Gastrocnemius medialis (tissue), 4 donors: ENCODE measurements around the gene C17orf67. TPM values are rescaled to one million over a fixed set of nuclear protein-coding genes. Genes with fewer than 3 reads are reported as not detected.

Source experiments
- ATAC-seq, 2 donors: fragments of 150-250 bp; one replicate each; pipeline ENCODE4 v1.9.1; 2016
- DNase-seq, 2 donors: peaks; one replicate each; pipeline ENCODE4 v3.0.0-alpha.2; 2019
- H3K27ac ChIP-seq, 4 donors: fragments of 200-600 bp; sonication (generic); 1 replicate in 1 of 4; 2 replicates in 3 of 4; pipeline ENCODE4 v1.5.1; 2016 to 2018; ENCODE audit warnings: mild to moderate bottlenecking in 2 of 4, moderate library complexity in 1 of 4
- H3K27me3 ChIP-seq, 3 donors: fragments of 200-600 bp; sonication (generic) in 2 of 3; 1 replicate in 1 of 3; 2 replicates in 2 of 3; pipeline versions ENCODE4 v1.5.1 to v1.6.0; 2016 to 2019; ENCODE audit warnings: mild to moderate bottlenecking in 1 of 3, moderate library complexity in 1 of 3
- H3K36me3 ChIP-seq, 2 donors: fragments of 200-600 bp; sonication (generic) in 1 of 2; one replicate each; pipeline ENCODE4 v1.5.1; 2017 to 2018
- H3K4me1 ChIP-seq, 2 donors: fragments of 200-600 bp; sonication (generic) in 1 of 2; one replicate each; pipeline ENCODE4 v1.5.1; 2016 to 2017; ENCODE audit warnings: mild to moderate bottlenecking in 2 of 2
- H3K4me3 ChIP-seq, 4 donors: fragments of 200-600 bp; sonication (generic) in 3 of 4; 1 replicate in 1 of 4; 2 replicates in 3 of 4; pipeline ENCODE4 v1.5.1; 2016 to 2019; ENCODE audit warnings: mild to moderate bottlenecking in 2 of 4
- H3K9me3 ChIP-seq, 3 donors: fragments of 200-600 bp; sonication (generic) in 2 of 3; 1 replicate in 1 of 3; 2 replicates in 2 of 3; pipeline ENCODE4 v1.5.1; 2016 to 2019
- POLR2A ChIP-seq, 2 donors: fragments of 450-650 bp; IDR thresholded peaks; one replicate each; pipeline ENCODE4 v1.6.1; 2017; ENCODE audit warnings: antibody characterized with exemption in 2 of 2, mild to moderate bottlenecking in 2 of 2, moderate library complexity in 2 of 2
- in situ Hi-C, 4 donors: fragments of 200-750 bp; cut with MboI; loops; one replicate each; pipeline versions ENCODE4 v1.15.0 to v1.8.0; 2017; ENCODE audit warnings: low sequenced_read_pairs in 4 of 4
- intact Hi-C: fragments of 100-400 bp; cut with DNase I; formaldehyde crosslinking; loops from one replicate; pipeline ENCODE4 v1.15.1; 2023; ENCODE audit warnings: low total_unique reads
- total RNA-seq, 4 donors: library from RNA; depleted of rRNA; stranded (reverse); fragments of >200 nt; gene quantifications; one replicate each; pipeline versions ENCODE4 v1.1.0 to v1.2.3, GENCODE V29; 2016
- TF ChIP-seq, protein P1 (sequence below), 5 experiments: fragments of 450-650 bp in 3 of 5; fragments of 200-600 bp in 2 of 5; sonication (generic) in 2 of 5; IDR thresholded peaks in 4 of 5; conservative IDR thresholded peaks in 1 of 5; 1 replicate in 4 of 5; 2 replicates in 1 of 5; pipeline ENCODE4 v1.5.1; 2016 to 2019; ENCODE audit warnings: antibody characterized with exemption in 5 of 5, mild to moderate bottlenecking in 3 of 5, moderate library complexity in 3 of 5

C17orf67 gene
- total RNA-seq, 4 donors from 2014 or later: 0.16 TPM; not detected in 3

- peaks cover 0 to 2% of the 10 kb centered on the region in 2 donors for H3K4me1 ChIP-seq
- no peaks in the 10 kb centered on the region for H3K27me3 ChIP-seq
- ATAC-seq (no peak), DNase-seq (no peak)
- intact Hi-C loops: no loop called here
- no peaks in the 10 kb centered on the region for H3K9me3 ChIP-seq
- TF ChIP-seq POLR2A (IDR thresholded peaks at IDR 0.05): no peak
- TF ChIP-seq, protein P1, sequence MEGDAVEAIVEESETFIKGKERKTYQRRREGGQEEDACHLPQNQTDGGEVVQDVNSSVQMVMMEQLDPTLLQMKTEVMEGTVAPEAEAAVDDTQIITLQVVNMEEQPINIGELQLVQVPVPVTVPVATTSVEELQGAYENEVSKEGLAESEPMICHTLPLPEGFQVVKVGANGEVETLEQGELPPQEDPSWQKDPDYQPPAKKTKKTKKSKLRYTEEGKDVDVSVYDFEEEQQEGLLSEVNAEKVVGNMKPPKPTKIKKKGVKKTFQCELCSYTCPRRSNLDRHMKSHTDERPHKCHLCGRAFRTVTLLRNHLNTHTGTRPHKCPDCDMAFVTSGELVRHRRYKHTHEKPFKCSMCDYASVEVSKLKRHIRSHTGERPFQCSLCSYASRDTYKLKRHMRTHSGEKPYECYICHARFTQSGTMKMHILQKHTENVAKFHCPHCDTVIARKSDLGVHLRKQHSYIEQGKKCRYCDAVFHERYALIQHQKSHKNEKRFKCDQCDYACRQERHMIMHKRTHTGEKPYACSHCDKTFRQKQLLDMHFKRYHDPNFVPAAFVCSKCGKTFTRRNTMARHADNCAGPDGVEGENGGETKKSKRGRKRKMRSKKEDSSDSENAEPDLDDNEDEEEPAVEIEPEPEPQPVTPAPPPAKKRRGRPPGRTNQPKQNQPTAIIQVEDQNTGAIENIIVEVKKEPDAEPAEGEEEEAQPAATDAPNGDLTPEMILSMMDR (IDR thresholded peaks at IDR 0.05 in 4 of 5, conservative IDR thresholded peaks at IDR 0.05 in 1 of 5): no peak
- H3K4me3 ChIP-seq: no peak overlapping the region
- H3K27ac ChIP-seq: no peak overlapping the region
- H3K36me3 ChIP-seq: no peaks in the 10 kb centered on the region
- in situ Hi-C loops: no loop called here
These were observed 8.9 kb upstream of the C17orf67 start for GRCh38 chr17:56842577-56842976.

- intact Hi-C loops (loop anchor here (10.0 kb wide), 1 partner anchor 266 kb away; no protein-coding TSS in a partner anchor), in situ Hi-C loops (no loop called here)
- Histone ChIP-seq H3K27ac (no peak overlapping the region), H3K36me3 (no peaks in the 10 kb centered on the region), H3K27me3 (no peaks in the 10 kb centered on the region), H3K9me3 (no peaks in the 10 kb centered on the region), H3K4me3 (no peak overlapping the region), H3K4me1 (peaks cover 2 to 3% of the 10 kb centered on the region in 2 donors)
- ATAC-seq (no peak), DNase-seq (no peak)
- TF ChIP-seq, protein P1 (IDR thresholded peaks at IDR 0.05 in 4 of 5, conservative IDR thresholded peaks at IDR 0.05 in 1 of 5): no peak
These were observed 5.0 kb upstream of the C17orf67 start for GRCh38 chr17:56838687-56839086.

GRCh38 chr17:56835264-56835585, 1.5 kb upstream of the C17orf67 start:
- in situ Hi-C loops: no loop called here
- TF ChIP-seq, protein P1 (IDR thresholded peaks at IDR 0.05 in 4 of 5, conservative IDR thresholded peaks at IDR 0.05 in 1 of 5): no peak
- no peak for TF ChIP-seq POLR2A (IDR thresholded peaks at IDR 0.05)
- DNase-seq: no peak
- Histone ChIP-seq H3K36me3 (no peaks in the 10 kb centered on the region), H3K9me3 (no peaks in the 10 kb centered on the region), H3K27me3 (peaks cover 0 to 5% (median 0%) of the 10 kb centered on the region in 3 donors), H3K4me3 (peak overlapping the region; percentile 65 to 73 (median 69)), H3K4me1 (peaks cover 10 to 13% of the 10 kb centered on the region in 2 donors), H3K27ac (peak overlapping the region in 2 of 4 donors; percentile 70 to 78)
- ATAC-seq: no peak
- intact Hi-C loops: loop anchor here (10.0 kb wide), 1 partner anchor 270 kb away; no protein-coding TSS in a partner anchor

DNA sequence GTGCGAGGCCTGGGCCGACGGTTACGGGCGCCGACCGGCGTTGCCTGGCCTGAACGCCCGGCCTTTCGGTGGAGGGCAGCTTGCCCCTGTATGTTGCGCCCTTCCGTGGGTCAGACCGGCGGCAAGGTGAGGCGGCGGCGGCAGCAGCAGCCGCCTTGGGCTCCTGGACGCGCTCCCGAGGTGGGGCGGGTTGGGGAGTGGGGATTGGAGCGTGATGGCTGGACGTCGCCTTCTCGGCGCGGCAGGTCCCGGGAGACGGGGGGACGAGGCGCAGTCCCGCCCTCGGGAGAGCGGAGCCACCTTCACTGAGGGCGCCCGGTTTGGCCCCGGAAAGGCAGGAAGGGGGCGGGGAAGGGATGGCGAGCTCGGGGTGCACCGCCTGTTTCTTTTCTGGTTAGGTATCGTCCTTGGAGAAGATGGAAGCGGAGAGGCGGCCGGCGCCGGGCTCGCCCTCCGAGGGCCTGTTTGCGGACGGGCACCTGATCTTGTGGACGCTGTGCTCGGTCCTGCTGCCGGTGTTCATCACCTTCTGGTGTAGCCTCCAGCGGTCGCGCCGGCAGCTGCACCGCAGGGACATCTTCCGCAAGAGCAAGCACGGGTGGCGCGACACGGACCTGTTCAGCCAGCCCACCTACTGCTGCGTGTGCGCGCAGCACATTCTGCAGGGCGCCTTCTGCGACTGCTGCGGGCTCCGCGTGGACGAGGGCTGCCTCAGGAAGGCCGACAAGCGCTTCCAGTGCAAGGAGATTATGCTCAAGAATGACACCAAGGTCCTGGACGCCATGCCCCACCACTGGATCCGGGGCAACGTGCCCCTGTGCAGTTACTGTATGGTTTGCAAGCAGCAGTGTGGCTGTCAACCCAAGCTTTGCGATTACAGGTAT, 902 bp upstream of the C17orf67 start:
- peaks cover 10 to 13% of the 10 kb centered on the region in 2 donors for H3K4me1 ChIP-seq

More for the DNA sequence above, 902 bp upstream of the C17orf67 start:
- TF ChIP-seq, protein P1 (IDR thresholded peaks at IDR 0.05 in 4 of 5, conservative IDR thresholded peaks at IDR 0.05 in 1 of 5): peak in 1 of 5 experiments; percentile 24
- no peak for TF ChIP-seq POLR2A (IDR thresholded peaks at IDR 0.05)
- peak; percentile 28 to 38 for ATAC-seq
- intact Hi-C loops: loop anchor here (5.0 to 10.0 kb wide), 2 partner anchors 123 to 270 kb away; no protein-coding TSS in a partner anchor
- no peaks in the 10 kb centered on the region for H3K9me3 ChIP-seq
- H3K36me3 ChIP-seq: no peaks in the 10 kb centered on the region
- in situ Hi-C loops: no loop called here
- H3K4me3 ChIP-seq: peak overlapping the region; percentile 65 to 73 (median 69)
- peak overlapping the region; percentile 57 to 78 (median 72) for H3K27ac ChIP-seq
- peak in 1 of 2 donors; percentile 21 for DNase-seq
- peaks cover 0 to 5% (median 0%) of the 10 kb centered on the region in 3 donors for H3K27me3 ChIP-seq
